Measurements from ENCODE around the gene AATK.

GRCh38 chr17:81173762-81174155 is 7.7 kb upstream of the AATK start:
- no peak for TF ChIP-seq CTCF (IDR thresholded peaks at IDR 0.05)
- TF ChIP-seq POLR2AphosphoS5 (IDR thresholded peaks at IDR 0.05): no peak
- no peak for TF ChIP-seq EP300 (IDR thresholded peaks at IDR 0.05)

Data from suprapubic skin (tissue), 4 donors.